BE2C (cell line): ENCODE results near the gene HHAT.

Source experiments
- DNase-seq: peaks from one replicate; pipeline ENCODE4 v3.0.0-alpha.2; 2020
- H3K27me3 ChIP-seq: fragments of 250-450 bp; sonication (Bioruptor Pico); 2 replicates; pipeline ENCODE4 v1.5.1; 2020; ENCODE audit warnings: mild to moderate bottlenecking
- H3K36me3 ChIP-seq: fragments of 250-450 bp; sonication (Bioruptor Pico); 2 replicates; pipeline ENCODE4 v1.5.1; 2020; ENCODE audit warnings: mild to moderate bottlenecking
- H3K4me1 ChIP-seq: fragments of 250-450 bp; sonication (Bioruptor Pico); 2 replicates; pipeline ENCODE4 v1.5.1; 2020
- H3K4me3 ChIP-seq: 2 replicates; pipeline ENCODE4 v1.5.1; 2011; ENCODE audit warnings: low read depth, low read length
- H3K9me3 ChIP-seq: fragments of 250-450 bp; sonication (Bioruptor Pico); 2 replicates; pipeline ENCODE4 v1.5.1; 2020
- CTCF ChIP-seq: IDR thresholded peaks from 2 replicates; pipeline ENCODE4 v1.5.1; 2012; ENCODE audit warnings: mild to moderate bottlenecking, low read depth, low read length

The HHAT gene

DNA sequence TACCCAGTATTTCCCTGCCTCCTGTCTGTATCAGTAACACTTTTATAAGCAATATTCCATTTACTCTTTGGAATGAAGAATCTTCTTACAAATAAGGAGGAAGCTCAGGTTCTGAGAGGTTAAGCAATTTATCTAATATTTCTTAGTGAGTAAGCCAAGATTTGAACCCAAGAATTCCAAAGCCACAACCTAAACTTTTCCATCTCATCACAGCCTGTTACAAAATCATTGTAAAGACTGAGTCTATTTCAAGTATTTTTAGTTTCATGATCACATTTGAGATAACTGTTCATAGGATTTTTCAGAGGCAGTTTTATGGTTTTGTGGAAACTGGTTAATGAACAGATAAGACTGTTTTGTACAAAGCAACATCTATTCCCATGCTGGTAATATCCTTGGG, 29.8 kb upstream of the HHAT start:
- TF ChIP-seq CTCF = no peak
- DNase-seq = no peak

DNA sequence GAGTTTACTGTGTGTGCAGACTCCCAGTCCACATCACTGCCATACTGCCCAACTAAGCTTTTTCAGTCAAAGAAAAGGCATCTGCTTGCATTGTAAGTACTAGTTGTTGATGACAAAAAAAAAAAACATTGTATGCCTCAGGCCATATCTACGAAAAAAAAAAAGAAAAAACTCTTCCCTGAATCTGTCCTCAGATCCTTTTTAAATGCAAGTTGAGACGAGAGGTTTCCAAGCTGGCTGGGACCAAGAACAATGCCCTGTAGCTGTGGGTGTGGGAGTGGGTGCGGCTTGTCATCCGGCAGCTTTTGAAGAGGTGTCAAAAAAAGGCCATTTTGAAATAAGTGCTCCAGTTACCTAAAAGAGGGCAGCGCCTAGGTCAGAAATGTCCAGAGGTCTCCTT, 29.2 kb upstream of the HHAT start:
- Histone ChIP-seq H3K4me3 (no peak overlapping the region), H3K9me3 (no peaks in the 10 kb centered on the region), H3K27me3 (no peaks in the 10 kb centered on the region), H3K36me3 (no peaks in the 10 kb centered on the region), H3K4me1 (peaks cover 7% of the 10 kb centered on the region)
- DNase-seq = no peak
- TF ChIP-seq CTCF = no peak

More for the DNA sequence above, 29.8 kb upstream of the HHAT start:
- Histone ChIP-seq H3K4me1 (peaks cover 8% of the 10 kb centered on the region), H3K27me3 (no peaks in the 10 kb centered on the region), H3K9me3 (no peaks in the 10 kb centered on the region), H3K4me3 (no peak overlapping the region), H3K36me3 (no peaks in the 10 kb centered on the region)

GRCh38 chr1:210300923-210301614, 27.6 kb upstream of the HHAT start:
- DNase-seq = no peak

GRCh38 chr1:210301615-210302000, 27.1 kb upstream of the HHAT start:
- Histone ChIP-seq H3K4me1 (no peaks in the 10 kb centered on the region), H3K9me3 (no peaks in the 10 kb centered on the region), H3K4me3 (no peak overlapping the region), H3K36me3 (no peaks in the 10 kb centered on the region), H3K27me3 (no peaks in the 10 kb centered on the region)
- TF ChIP-seq CTCF = no peak
- no peak for DNase-seq

More at GRCh38 chr1:210300923-210301614, 27.6 kb upstream of the HHAT start:
- no peaks in the 10 kb centered on the region for H3K4me1 ChIP-seq
- no peaks in the 10 kb centered on the region for H3K9me3 ChIP-seq
- no peaks in the 10 kb centered on the region for H3K36me3 ChIP-seq
- TF ChIP-seq CTCF = no peak
- H3K4me3 ChIP-seq = no peak overlapping the region
- H3K27me3 ChIP-seq = no peaks in the 10 kb centered on the region

- H3K36me3 ChIP-seq = no peaks in the 10 kb centered on the region
- no peak overlapping the region for H3K4me3 ChIP-seq
- no peaks in the 10 kb centered on the region for H3K4me1 ChIP-seq
- H3K27me3 ChIP-seq = no peaks in the 10 kb centered on the region
- no peak for TF ChIP-seq CTCF
- no peaks in the 10 kb centered on the region for H3K9me3 ChIP-seq
- no peak for DNase-seq
Observed at GRCh38 chr1:210302501-210302900, 26.2 kb upstream of the HHAT start.

- Histone ChIP-seq H3K4me3 (no peak overlapping the region), H3K36me3 (no peaks in the 10 kb centered on the region), H3K4me1 (no peaks in the 10 kb centered on the region), H3K27me3 (no peaks in the 10 kb centered on the region), H3K9me3 (no peaks in the 10 kb centered on the region)
- no peak for TF ChIP-seq CTCF
- DNase-seq = no peak
Observed at GRCh38 chr1:210303391-210303790, 25.3 kb upstream of the HHAT start.
